ENCODE results near the gene KAT7.

The KAT7 gene

GRCh38 chr17:49842846-49843245, 54.4 kb downstream of the KAT7 start:
- DNase-seq (ENCODE audit: low read depth) = no peak

- no peak for DNase-seq (ENCODE audit: low read depth)
Measured at GRCh38 chr17:49843774-49844350, 55.4 kb downstream of the KAT7 start.

GRCh38 chr17:49845321-49845720, 56.8 kb downstream of the KAT7 start:
- no peak for DNase-seq (ENCODE audit: low read depth)

GRCh38 chr17:49846938-49847712, 58.6 kb downstream of the KAT7 start:
- no peak for DNase-seq (ENCODE audit: low read depth)

- no peak for DNase-seq (ENCODE audit: low read depth)
Measured at GRCh38 chr17:49848019-49848473, 59.6 kb downstream of the KAT7 start, which contains the start of gene TAC4. TSS of gene TAC4 (minus strand) at chr17:49848069. CDS start at chr17:49848017, 52 bp downstream.

GRCh38 chr17:49848739-49849138, 60.3 kb downstream of the KAT7 start:
- DNase-seq (ENCODE audit: low read depth) = no peak

- no peak for DNase-seq (ENCODE audit: low read depth)
Measured at GRCh38 chr17:49850218-49850610, 61.7 kb downstream of the KAT7 start.

GRCh38 chr17:49850772-49851386, 62.4 kb downstream of the KAT7 start:
- no peak for DNase-seq (ENCODE audit: low read depth)

GRCh38 chr17:49851387-49852291, 63.2 kb downstream of the KAT7 start:
- no peak for DNase-seq (ENCODE audit: low read depth)

- no peak for DNase-seq (ENCODE audit: low read depth)
Measured at GRCh38 chr17:49853470-49854015, 65.1 kb downstream of the KAT7 start.

GRCh38 chr17:49854126-49854525, 65.6 kb downstream of the KAT7 start:
- DNase-seq (ENCODE audit: low read depth) = no peak

GRCh38 chr17:49858796-49859195, 70.3 kb downstream of the KAT7 start:
- DNase-seq (ENCODE audit: low read depth) = no peak

GRCh38 chr17:49859991-49860953, 71.8 kb downstream of the KAT7 start:
- no peak for DNase-seq (ENCODE audit: low read depth)

- DNase-seq (ENCODE audit: low read depth) = peak; percentile 6
Measured at GRCh38 chr17:49861150-49861884, 72.8 kb downstream of the KAT7 start.

GRCh38 chr17:49862781-49863331, 74.4 kb downstream of the KAT7 start:
- DNase-seq (ENCODE audit: low read depth) = no peak

- no peak for DNase-seq (ENCODE audit: low read depth)
Measured at GRCh38 chr17:49866019-49866380, 77.5 kb downstream of the KAT7 start.

- DNase-seq (ENCODE audit: low read depth) = no peak
Measured at GRCh38 chr17:49866882-49867413, 78.5 kb downstream of the KAT7 start.

GRCh38 chr17:49869038-49869374, 80.5 kb downstream of the KAT7 start:
- no peak for DNase-seq (ENCODE audit: low read depth)

- DNase-seq (ENCODE audit: low read depth) = no peak
Measured at GRCh38 chr17:49870298-49870697, 81.8 kb downstream of the KAT7 start.

- DNase-seq (ENCODE audit: low read depth) = no peak
Measured at GRCh38 chr17:49871211-49871610, 82.7 kb downstream of the KAT7 start.
